Memory B cell (primary cell): ENCODE measurements around the gene ARMC10.
A peak's percentile ranks its signal among the peaks of the same experiment; 100 is the strongest.

Source experiments
- ATAC-seq: fragments of 150-1000 bp; cut with Tn5 transposase; 2 replicates; pipeline ENCODE4 v1.10.0; 2021; ENCODE audit warnings: low read depth, mild to moderate bottlenecking, moderate library complexity
- DNase-seq, 2 donors: peaks; one replicate each; pipeline ENCODE4 v3.0.0; 2022; ENCODE audit warnings: low spot score in 2 of 2
- H3K27ac Mint-ChIP-seq: one replicate; pipeline ENCODE4 v1.8.0; 2022; ENCODE audit warnings: mild to moderate bottlenecking, moderate library complexity, mixed read lengths
- H3K27me3 Mint-ChIP-seq: one replicate; pipeline ENCODE4 v1.8.0; 2022; ENCODE audit warnings: mixed read lengths
- H3K36me3 Mint-ChIP-seq: one replicate; pipeline ENCODE4 v1.8.0; 2022; ENCODE audit warnings: mild to moderate bottlenecking, mixed read lengths
- H3K4me1 Mint-ChIP-seq: one replicate; pipeline ENCODE4 v1.8.0; 2022; ENCODE audit warnings: mixed read lengths
- H3K4me3 Mint-ChIP-seq: one replicate; pipeline ENCODE4 v1.8.0; 2022; ENCODE audit warnings: mild to moderate bottlenecking, moderate library complexity, mixed read lengths
- H3K9me3 Mint-ChIP-seq: one replicate; pipeline ENCODE4 v1.8.0; 2022; ENCODE audit warnings: mixed read lengths

The ARMC10 gene

DNA sequence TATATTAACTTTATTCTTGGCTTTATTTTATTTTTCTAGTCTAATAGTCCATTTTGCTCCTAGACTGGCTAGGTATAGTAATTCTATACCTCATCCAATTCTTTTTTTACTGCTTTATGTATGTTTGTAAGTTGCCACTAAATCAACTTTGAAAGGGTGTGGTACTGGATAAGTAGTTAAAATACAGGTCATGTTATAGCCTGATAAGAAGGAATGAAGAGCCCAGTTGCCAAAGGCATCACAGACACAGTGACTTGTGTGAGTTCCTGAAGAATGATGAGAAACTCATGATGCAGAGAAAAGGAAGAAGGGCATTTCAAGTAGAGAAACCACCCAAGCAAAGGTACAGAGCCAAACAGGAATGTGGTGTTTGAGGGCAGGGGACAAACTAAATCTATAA lies 46.7 kb downstream of the ARMC10 start:
- DNase-seq: no peak
- Mint-ChIP-seq H3K27ac (no peak overlapping the region), H3K4me1 (peaks cover 3% of the 10 kb centered on the region), H3K9me3 (no peaks in the 10 kb centered on the region), H3K27me3 (no peaks in the 10 kb centered on the region), H3K4me3 (no peak overlapping the region), H3K36me3 (peaks cover 29% of the 10 kb centered on the region)
- no peak for ATAC-seq

DNA sequence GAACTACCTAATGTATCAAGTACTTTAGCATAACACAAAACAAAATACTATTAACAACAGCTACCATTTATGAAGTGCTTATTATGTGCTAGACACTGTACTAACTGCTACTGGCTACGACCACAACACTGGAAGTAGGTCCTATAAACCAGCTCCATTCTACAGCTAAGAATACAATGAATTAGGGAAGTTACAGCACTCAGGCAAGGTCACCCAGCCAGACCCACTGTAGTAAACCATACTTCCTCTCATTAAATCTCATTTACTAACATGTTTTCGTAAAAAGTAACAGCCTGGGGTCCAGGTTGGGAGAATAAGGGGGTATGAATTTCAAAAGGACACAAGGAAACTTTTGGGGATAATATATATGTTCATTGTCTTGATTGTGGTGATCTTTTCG lies 48.6 kb downstream of the ARMC10 start:
- H3K27ac Mint-ChIP-seq: no peak overlapping the region

DNA sequence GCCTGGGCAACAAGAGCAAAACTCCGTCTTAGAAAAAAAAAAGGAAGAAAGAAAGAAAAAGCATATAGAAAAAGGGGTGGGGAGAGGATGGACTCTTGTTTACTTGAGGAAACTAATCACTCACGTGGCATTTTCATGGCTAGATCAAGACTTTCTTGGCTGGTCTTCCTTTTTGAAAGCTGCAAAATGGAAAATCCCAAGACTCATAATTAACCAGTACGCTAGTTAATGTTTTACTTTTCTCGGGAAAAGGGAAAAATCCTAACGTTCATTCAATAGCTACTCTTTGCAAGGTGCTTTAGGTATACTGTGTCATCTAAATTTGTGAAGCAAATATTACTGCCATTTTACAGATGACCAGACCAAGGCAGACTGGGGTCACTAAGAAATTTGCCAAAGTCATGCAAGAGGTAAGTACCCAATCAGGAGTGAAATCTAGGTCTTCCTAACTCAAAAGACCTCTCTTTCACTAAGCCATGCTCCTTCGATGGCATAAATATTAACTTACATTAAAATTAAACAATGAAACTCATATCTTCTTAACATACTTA lies 49.6 kb downstream of the ARMC10 start:
- Mint-ChIP-seq H3K9me3 (no peaks in the 10 kb centered on the region), H3K27me3 (no peaks in the 10 kb centered on the region), H3K36me3 (peaks cover 39% of the 10 kb centered on the region), H3K4me3 (no peak overlapping the region), H3K27ac (no peak overlapping the region), H3K4me1 (peaks cover 7% of the 10 kb centered on the region)
- ATAC-seq: no peak
- no peak for DNase-seq

More for the DNA sequence above, 48.6 kb downstream of the ARMC10 start:
- Mint-ChIP-seq H3K4me1 (peaks cover 7% of the 10 kb centered on the region), H3K27me3 (no peaks in the 10 kb centered on the region), H3K36me3 (peaks cover 38% of the 10 kb centered on the region), H3K9me3 (no peaks in the 10 kb centered on the region), H3K4me3 (no peak overlapping the region)
- DNase-seq: no peak
- no peak for ATAC-seq

DNA sequence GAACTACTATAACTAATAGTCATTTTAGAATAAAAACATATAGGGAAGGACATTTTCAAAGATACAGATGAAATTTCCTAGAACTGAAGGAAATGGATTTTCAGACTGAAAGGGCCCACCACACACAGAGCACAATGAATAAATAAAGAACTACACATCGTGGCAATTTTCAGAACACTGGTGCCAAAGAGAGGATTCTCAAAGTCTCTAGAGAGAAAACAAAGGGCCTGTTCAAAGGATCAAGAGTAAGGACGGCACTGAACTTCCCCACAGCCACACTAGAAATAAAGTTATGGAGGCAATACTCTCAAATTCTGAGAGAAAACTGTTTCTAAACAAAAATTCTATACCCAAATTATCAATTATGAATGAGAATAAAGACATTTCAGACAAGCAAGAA lies 52.1 kb downstream of the ARMC10 start:
- Mint-ChIP-seq H3K36me3 (peaks cover 21% of the 10 kb centered on the region), H3K4me3 (no peak overlapping the region), H3K4me1 (peaks cover 10% of the 10 kb centered on the region), H3K27ac (no peak overlapping the region), H3K9me3 (no peaks in the 10 kb centered on the region), H3K27me3 (no peaks in the 10 kb centered on the region)
- ATAC-seq (no peak), DNase-seq (no peak)

DNA sequence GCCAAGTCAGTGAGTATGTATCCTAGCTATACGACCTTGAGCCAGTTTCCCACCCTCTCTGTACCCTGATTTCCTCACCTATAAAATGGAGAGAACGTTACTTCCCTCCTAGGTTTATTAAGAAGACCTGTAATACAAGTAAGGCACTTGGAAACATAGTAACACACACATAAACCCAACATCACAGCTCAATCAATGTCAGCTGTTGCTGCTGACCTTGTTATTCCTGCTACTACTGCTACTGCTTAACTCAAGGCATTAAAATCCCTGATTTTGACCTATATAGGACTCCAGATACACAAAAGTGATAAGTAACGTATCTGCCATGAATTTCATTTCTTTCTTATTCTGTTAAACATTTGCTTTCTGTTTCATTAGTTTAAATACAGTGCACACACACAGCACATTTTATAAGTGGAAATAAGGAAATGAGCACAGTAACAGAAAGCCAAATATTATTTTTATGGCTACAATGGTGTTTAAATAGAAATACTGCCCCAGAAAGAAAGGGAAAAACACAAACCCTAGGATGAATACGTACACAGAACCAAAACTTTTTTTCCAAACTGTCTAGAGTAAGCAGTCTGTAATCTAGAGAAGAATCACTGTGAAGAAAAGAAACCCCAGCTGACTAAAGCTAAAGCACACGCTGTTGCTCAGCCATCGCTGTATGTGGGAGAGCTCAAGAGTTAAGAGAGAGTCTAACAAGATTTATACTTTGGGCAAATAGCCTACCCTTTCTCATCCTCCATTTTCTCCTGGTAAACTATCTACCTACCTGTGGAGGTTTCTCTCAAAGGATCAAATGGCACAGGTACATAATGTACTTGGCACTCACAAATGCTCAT lies 55.0 kb downstream of the ARMC10 start:
- H3K9me3 Mint-ChIP-seq: no peaks in the 10 kb centered on the region
- ATAC-seq (no peak), DNase-seq (no peak)
- peaks cover 15% of the 10 kb centered on the region for H3K36me3 Mint-ChIP-seq
- no peak overlapping the region for H3K4me3 Mint-ChIP-seq
- H3K27me3 Mint-ChIP-seq: no peaks in the 10 kb centered on the region
- peaks cover 19% of the 10 kb centered on the region for H3K4me1 Mint-ChIP-seq
- H3K27ac Mint-ChIP-seq: peak overlapping the region; percentile 6

DNA sequence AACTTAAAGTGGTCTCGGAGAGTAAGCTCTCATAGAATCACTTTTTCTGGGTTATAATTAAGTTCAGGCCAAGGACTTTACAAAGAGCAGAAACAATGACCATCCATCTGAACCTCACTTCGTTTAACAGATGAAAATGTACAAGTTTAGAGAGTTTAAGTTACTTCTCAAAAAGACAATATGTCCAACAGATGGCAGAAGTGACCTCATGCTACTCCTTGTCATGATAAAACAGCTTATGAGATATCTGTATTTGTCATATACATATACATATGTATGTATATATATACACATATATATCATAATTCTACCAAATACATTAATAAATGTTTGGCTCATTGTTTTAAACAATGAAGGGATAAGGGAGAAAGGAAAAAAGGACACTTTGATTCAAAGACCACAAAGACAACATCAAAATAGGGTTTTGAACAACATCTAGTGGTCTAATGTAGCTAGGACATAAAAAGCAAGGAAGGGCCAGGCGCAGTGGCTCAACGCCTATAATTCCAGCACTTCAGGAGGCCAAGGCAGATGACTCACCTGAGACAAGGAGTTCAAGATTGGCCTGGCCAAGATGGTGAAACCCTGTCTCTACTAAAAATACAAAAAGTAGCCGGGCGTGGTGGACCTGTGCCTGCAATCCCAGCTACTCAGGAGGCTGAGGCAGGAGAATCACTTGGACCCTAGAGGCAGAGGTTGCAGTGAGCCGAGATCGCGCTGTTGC lies 56.1 kb downstream of the ARMC10 start:
- Mint-ChIP-seq H3K9me3 (no peaks in the 10 kb centered on the region), H3K4me3 (no peak overlapping the region), H3K27ac (no peak overlapping the region), H3K4me1 (peaks cover 23% of the 10 kb centered on the region), H3K36me3 (peaks cover 14% of the 10 kb centered on the region), H3K27me3 (no peaks in the 10 kb centered on the region)
- ATAC-seq (no peak), DNase-seq (no peak)

DNA sequence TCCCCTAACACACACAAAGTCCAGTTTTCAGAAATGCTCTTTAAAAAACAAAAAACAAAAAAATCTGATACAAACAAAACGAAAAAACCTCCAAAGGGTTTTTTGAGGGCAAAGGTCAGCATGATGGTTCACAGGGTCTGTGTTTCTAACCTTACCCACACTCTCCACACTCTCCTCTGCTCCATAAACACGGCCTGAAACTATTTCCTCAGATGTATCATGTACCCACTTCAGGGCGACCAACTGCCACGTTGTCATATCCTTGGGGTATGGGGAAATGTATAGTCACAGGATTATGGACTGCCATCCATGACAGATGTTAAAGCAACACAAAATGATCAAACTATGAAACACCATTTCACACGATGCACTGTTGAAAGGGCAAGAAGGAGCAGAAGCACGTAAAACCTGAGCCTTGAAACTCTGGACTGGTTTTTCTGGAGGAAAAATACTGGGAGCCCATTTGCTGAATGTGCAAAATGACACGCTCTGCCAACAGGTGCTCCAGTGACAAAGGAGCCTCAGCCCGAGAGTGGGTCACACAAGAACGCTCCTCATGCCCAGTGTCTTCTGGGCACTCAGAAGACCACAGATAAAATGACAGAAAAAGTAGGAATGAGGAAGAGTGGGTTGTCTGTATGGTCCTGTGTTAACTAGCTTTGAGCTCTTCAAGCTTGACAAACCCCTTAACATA lies 58.2 kb downstream of the ARMC10 start:
- Mint-ChIP-seq H3K27me3 (no peaks in the 10 kb centered on the region), H3K9me3 (no peaks in the 10 kb centered on the region), H3K4me3 (no peak overlapping the region), H3K36me3 (peaks cover 5% of the 10 kb centered on the region), H3K4me1 (peaks cover 19% of the 10 kb centered on the region), H3K27ac (no peak overlapping the region)
- no peak for DNase-seq
- ATAC-seq: no peak

DNA sequence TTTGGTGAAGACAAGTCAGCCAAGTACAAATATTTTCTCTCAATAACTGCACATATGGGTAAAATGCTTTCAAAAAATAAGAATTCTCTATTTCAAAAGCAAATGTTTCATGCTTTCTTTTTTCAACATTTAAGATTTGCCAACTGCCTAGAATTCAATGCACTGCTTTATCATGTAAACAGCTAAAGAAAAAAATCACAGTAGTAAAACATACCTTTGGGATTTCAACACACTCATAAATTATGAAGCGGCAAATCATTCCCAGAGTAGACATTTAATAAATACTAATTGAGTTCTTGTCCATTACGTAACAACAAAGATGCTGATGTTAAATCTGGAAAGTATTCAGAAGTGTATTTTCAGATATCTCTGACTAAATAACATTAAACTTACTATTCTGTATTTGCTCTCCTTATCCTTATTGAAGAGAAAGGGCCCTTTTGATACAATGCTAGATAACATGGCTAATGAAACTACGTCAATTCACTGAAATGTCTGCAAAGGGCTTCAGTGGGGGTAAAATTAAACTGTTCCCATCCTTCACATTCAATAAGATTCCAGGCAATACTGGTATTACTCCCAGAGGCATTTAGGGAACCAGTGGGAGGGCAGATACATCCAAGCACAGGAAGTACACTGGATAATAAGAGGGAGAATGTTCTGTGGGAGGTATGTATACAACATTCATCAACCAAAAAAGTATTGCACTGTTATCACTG lies 60.1 kb downstream of the ARMC10 start:
- no peak overlapping the region for H3K27ac Mint-ChIP-seq
- ATAC-seq (no peak), DNase-seq (no peak)
- no peaks in the 10 kb centered on the region for H3K27me3 Mint-ChIP-seq
- H3K9me3 Mint-ChIP-seq: no peaks in the 10 kb centered on the region
- H3K36me3 Mint-ChIP-seq: no peaks in the 10 kb centered on the region
- H3K4me1 Mint-ChIP-seq: peaks cover 17% of the 10 kb centered on the region
- no peak overlapping the region for H3K4me3 Mint-ChIP-seq

DNA sequence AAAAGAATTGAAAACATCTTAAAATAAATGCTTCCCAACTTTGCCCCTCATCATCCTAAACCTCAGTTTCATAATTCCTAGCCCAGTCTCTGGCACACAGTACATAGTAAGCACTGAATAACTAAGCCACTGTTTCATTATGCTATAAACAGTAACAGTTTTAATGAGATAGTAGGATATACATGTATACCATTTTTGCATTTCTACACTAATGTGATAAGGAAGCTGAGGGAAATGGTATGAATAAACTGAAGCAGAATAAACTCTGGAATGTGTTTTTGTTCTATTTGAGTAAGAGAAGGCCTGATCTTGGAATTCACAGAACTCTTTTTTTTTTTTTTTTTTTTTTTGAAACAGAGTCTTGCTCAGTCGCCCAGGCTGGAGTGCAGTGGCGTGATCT lies 65.1 kb downstream of the ARMC10 start:
- Mint-ChIP-seq H3K9me3 (no peaks in the 10 kb centered on the region), H3K27ac (no peak overlapping the region), H3K4me3 (no peak overlapping the region), H3K36me3 (peaks cover 10% of the 10 kb centered on the region), H3K4me1 (peaks cover 6% of the 10 kb centered on the region), H3K27me3 (no peaks in the 10 kb centered on the region)
- ATAC-seq (no peak), DNase-seq (no peak)

DNA sequence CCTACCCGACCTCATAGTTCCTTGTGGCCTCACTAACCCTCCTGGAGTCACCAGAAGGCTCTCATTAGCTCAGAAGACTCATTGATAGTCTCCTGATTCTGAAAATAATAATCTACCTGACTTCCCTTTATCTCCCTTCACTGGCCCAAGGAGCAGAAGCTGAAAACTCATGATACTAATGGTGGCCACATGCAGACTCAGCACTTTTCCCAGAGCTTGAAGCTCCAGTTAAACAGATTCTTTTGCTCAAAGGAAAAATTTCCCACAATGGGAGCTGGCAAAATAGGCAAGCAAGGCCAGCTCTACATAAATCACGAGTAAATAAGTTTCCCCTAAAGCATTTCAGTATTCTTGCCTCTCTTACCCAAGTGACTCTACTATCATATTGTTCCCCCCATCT lies 65.7 kb downstream of the ARMC10 start:
- H3K27me3 Mint-ChIP-seq: no peaks in the 10 kb centered on the region
- no peak overlapping the region for H3K4me3 Mint-ChIP-seq
- H3K36me3 Mint-ChIP-seq: peaks cover 10% of the 10 kb centered on the region
- ATAC-seq: no peak
- no peak overlapping the region for H3K27ac Mint-ChIP-seq
- no peaks in the 10 kb centered on the region for H3K9me3 Mint-ChIP-seq
- no peak for DNase-seq
- H3K4me1 Mint-ChIP-seq: peaks cover 2% of the 10 kb centered on the region

DNA sequence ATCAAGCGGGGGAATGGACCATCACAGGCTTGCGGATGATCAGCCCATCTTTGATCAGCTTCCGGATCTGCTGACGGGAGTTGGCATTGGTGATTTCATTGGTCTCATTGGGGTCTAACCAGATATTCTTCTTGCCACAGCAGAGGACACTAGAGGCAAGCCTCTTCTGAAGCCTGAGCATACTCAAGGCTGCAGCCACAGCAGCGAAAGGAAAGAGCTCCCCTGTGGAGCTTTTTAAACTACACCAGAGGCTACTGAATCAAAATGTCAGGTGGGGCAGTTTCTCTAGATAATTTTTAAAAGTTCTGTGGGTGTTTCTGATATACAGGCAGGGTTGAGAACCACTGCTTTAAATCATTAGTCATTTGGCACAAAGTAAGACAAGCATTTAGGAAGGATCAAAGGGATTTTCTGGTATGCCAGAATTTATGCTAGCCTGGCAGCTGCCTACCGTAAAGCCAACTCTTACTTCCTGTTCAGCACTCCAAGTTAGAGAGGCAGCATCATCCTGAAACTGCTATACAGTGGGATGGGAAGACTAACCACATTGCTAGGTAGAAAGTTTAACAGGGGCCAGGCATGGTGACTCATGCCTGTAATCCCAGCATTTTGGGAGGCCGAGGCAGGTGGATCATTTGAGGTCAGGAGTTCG lies 66.9 kb downstream of the ARMC10 start:
- H3K36me3 Mint-ChIP-seq: peaks cover 10% of the 10 kb centered on the region
- no peak for DNase-seq
- no peak for ATAC-seq
- H3K4me3 Mint-ChIP-seq: no peak overlapping the region
- H3K27me3 Mint-ChIP-seq: no peaks in the 10 kb centered on the region
- H3K9me3 Mint-ChIP-seq: no peaks in the 10 kb centered on the region
- H3K4me1 Mint-ChIP-seq: peaks cover 6% of the 10 kb centered on the region
- no peak overlapping the region for H3K27ac Mint-ChIP-seq

DNA sequence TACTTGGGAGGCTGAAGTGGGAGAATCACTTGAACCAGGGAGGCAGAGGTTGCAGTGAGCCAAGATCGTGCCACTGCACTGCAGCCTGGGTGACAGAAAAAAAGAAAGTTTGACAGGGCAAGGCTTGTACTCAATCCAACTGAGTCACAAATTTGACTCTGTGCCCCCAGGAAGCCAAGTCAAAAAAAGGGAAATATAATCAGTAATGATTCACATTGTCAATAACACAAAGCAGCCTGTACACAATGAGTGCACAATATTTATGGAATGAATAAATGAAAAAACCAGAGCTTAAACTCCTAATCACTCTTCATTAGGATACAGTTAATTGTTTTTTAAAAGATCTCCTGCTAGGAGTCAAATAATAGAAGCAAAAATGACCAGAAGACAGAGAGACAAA lies 67.6 kb downstream of the ARMC10 start:
- no peak overlapping the region for H3K27ac Mint-ChIP-seq
- H3K9me3 Mint-ChIP-seq: no peaks in the 10 kb centered on the region
- H3K36me3 Mint-ChIP-seq: peaks cover 10% of the 10 kb centered on the region
- peaks cover 9% of the 10 kb centered on the region for H3K4me1 Mint-ChIP-seq
- no peak overlapping the region for H3K4me3 Mint-ChIP-seq
- no peaks in the 10 kb centered on the region for H3K27me3 Mint-ChIP-seq
- ATAC-seq (no peak), DNase-seq (no peak)

DNA sequence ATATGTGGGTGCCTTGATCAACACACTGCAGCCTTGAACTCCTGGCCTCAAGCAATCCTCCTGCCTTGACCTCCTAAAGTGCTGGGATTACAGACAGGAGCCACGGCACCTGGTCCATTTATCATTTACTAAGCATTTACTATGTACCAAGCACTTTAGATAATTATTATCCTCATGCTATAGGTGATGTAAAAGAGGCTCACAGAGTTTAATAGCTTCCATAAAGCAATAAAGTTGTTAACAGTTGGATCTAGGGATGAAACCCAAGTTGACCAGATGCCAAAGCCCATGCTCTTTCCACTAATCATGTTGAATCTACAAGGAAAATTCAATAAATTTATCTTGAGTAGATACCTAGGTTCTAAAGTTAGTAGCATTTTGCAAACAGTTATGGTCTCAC lies 68.9 kb downstream of the ARMC10 start:
- no peak overlapping the region for H3K27ac Mint-ChIP-seq
- H3K4me1 Mint-ChIP-seq: peaks cover 17% of the 10 kb centered on the region
- H3K27me3 Mint-ChIP-seq: no peaks in the 10 kb centered on the region
- no peak for DNase-seq
- no peak for ATAC-seq
- no peak overlapping the region for H3K4me3 Mint-ChIP-seq
- H3K9me3 Mint-ChIP-seq: no peaks in the 10 kb centered on the region
- peaks cover 10% of the 10 kb centered on the region for H3K36me3 Mint-ChIP-seq
